ENCODE measurements around the gene LRRC37A2. TPM values are rescaled to one million over a fixed set of nuclear protein-coding genes. Genes with fewer than 3 reads are reported as not detected.
"Not testable (repeated sequence)": the region's sequence is repeated elsewhere in the genome, so short reads cannot be mapped to it uniquely, and the experiment has no call there.

Gene LRRC37A2
- total RNA-seq, 1 experiment from 2014 or later = 1.7 TPM

- H3K36me3 ChIP-seq, DNase-seq, H3K27me3 ChIP-seq, H3K4me3 ChIP-seq, H3K9me3 ChIP-seq: not testable (repeated sequence)
Measured at GRCh38 chr17:46580082-46580481, 67.8 kb downstream of the LRRC37A2 start.

- H3K36me3 ChIP-seq, H3K9me3 ChIP-seq, H3K27me3 ChIP-seq, H3K4me3 ChIP-seq, DNase-seq: not testable (repeated sequence)
Measured at GRCh38 chr17:46585444-46585843, 73.2 kb downstream of the LRRC37A2 start.

DNA sequence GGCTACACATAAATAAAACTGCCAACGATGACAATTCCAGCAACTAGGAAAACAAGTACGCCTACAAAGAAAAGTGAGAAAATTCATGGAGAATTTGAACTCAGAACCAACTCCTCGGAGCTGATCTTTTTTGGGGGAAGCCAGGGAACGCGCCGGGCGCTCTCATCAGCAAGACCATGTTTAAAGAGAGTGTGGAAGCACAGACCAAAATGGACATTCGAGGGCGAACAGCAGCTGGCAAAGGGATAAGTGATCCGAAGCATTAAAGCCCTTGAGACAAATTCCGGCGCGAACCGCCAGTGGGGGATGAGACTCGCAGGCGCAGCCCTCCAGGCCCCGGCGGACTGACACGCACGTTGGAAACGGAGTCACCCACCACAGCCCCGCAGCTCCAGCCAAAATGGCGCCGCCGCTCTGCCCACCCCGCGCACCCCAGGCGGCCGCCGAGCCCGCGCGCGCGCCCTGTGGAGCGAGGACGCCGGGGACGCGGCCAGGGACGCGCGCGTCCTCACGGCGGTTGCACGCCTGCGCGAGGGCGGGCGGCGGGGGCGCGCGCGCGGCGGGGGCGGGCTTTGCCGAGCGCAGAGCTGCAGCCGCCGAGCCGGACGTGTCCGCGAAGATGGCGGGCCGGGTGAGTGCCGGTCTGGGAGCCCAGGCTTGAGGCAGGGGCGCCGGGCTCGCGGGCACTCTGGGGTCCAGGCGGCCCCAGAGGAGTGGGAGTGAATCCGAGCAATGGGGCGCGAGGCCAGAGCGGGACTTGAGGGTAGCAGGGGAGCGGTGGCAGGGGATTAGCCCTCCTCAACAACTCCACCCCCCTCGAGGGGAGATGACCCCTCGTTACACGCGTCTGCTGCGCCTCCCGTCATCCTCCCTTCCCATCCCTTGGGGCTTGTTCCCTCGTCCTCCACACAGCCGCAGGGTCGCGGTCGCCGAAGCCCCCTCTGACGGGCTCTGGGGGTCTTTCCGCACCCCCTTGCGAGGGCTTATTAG, 78.2 kb downstream of the LRRC37A2 start, which contains the start of gene NSF:
Gene NSF, plus strand, starts transcription at position 513 of the 990 bp plus-strand sequence. Its CDS starts 107 bp downstream, at position 620.
- H3K27me3 ChIP-seq, H3K36me3 ChIP-seq, DNase-seq, H3K4me3 ChIP-seq, H3K9me3 ChIP-seq: not testable (repeated sequence)

GRCh38 chr17:46591332-46591731, 79.1 kb downstream of the LRRC37A2 start:
- H3K36me3 ChIP-seq, H3K9me3 ChIP-seq, H3K27me3 ChIP-seq, H3K4me3 ChIP-seq, DNase-seq: not testable (repeated sequence)

GRCh38 chr17:46598344-46598931, 86.2 kb downstream of the LRRC37A2 start:
- not testable (repeated sequence) for DNase-seq, H3K27me3 ChIP-seq, H3K9me3 ChIP-seq, H3K36me3 ChIP-seq, H3K4me3 ChIP-seq

DNA sequence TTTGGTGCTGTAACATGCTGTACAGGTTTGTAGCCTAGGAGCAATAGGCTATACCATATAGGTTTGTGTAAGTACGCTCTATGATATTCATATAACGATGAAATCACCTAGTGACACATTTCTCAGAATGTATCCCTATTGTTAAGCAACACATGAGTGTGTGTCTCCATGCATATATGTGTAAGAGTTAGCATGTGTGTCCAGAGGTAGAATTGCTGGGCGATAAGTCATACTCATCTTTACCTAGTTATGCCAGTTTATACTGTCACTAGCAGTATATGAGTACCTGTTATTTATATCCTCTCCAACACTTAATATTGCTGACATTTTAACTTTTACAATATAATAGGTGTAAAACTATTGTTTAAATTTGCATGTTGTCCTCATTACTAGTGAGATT, 88.5 kb downstream of the LRRC37A2 start:
- H3K4me3 ChIP-seq, DNase-seq, H3K27me3 ChIP-seq, H3K9me3 ChIP-seq, H3K36me3 ChIP-seq: not testable (repeated sequence)

DNA sequence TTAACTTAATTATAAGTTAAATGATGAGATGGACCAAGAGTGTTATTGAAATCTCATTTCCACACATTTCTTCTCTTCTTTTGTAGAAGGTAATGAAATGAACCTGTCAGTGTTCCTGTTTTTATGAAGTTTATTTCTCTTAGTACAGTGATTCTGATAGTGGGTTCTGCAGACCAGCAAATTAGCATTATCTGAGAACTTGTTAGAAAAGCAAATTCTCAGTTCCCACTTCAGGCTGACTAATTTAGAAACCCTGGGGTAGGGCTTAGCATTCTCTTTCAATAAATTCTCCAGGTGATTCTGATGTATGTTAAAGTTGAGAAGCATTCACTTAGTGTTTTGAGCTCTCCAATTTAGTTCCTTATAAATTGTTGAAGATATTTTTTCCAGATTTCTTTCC, 90.9 kb downstream of the LRRC37A2 start:
- not testable (repeated sequence) for H3K27me3 ChIP-seq, H3K36me3 ChIP-seq, H3K4me3 ChIP-seq, DNase-seq, H3K9me3 ChIP-seq

Other genes starting within 250 kb of the LRRC37A2 start
- gene LRRC37A, start 217.3 kb upstream of the LRRC37A2 start, total RNA-seq (2014; rRNA removed; shearing (Covaris generic); ENCODE audit: low replicate concordance) = not detected in 2 replicates
- 2.4 and 8.6 TPM in 2 replicates for gene ARL17B, start 150.7 kb upstream of the LRRC37A2 start, total RNA-seq (2014; rRNA removed; shearing (Covaris generic); ENCODE audit: low replicate concordance)
- 1.2 and 7.3 TPM in 2 replicates for gene ARL17A, start 67.2 kb downstream of the LRRC37A2 start, total RNA-seq (2014; rRNA removed; shearing (Covaris generic); ENCODE audit: low replicate concordance)
- gene NSF, start 78.2 kb downstream of the LRRC37A2 start, total RNA-seq (2014; rRNA removed; shearing (Covaris generic); ENCODE audit: low replicate concordance) = 22.0 and 65.1 TPM in 2 replicates

All from MG63 (cell line).